Stimulated activated CD8-positive, alpha-beta memory T cell treated with anti-CD3 and anti-CD28 coated beads, Interleukin-15, amount 100 ng/mL, for 24 hours (primary cell): ENCODE measurements around the gene RANBP10.
"Not testable (repeated sequence)": the region's sequence is repeated elsewhere in the genome, so short reads cannot be mapped to it uniquely, and the experiment has no call there.

Experiments
- DNase-seq: peaks from one replicate; pipeline ENCODE4 v3.0.0-alpha.2; 2020; ENCODE audit warnings: low read depth

The RANBP10 gene

DNA sequence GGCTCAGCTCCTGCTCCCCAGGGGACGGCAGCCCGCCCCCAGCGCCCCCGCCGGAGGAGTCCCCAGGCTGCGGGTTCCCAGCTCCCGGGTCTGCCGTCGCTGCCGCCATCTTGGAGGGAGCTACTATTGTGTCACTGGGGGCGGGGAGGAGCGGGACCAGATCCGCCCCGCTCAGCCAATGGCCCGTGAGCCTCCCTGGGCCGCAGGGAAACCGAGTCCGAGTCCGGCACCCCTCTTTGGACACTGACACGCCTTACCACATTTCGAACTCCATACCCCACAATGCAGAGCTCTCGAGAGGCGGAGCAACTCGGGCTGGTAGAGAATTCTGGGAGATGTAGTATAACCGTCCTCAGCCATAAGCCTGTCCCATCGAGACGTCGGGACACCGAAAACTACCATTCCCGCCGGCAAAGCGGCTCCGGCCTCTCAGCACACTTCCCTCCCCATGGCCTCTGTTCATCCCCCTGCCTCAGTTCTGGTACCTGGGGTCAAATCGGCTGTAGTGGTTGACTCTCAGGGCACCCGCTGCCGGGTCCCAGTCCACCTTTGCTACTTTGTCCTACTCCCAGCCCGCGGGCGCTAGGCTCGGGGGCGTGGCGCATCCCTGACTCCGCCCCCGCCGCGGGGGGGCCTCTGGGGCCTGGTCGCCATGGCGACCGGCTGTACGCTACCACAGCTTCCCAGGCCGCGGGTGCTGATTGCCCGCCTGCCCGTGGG, at the start of gene RANBP10, which contains the start of gene TSNAXIP1:
Gene RANBP10, minus strand, starts transcription at position 133 of the 720 bp plus-strand sequence. Its CDS starts 24 bp downstream, at position 109.
Gene TSNAXIP1, plus strand, starts transcription at position 462 of the 720 bp plus-strand sequence. CDS start 261 bp downstream, outside the sequence.
- peak; percentile 77 for DNase-seq

DNA sequence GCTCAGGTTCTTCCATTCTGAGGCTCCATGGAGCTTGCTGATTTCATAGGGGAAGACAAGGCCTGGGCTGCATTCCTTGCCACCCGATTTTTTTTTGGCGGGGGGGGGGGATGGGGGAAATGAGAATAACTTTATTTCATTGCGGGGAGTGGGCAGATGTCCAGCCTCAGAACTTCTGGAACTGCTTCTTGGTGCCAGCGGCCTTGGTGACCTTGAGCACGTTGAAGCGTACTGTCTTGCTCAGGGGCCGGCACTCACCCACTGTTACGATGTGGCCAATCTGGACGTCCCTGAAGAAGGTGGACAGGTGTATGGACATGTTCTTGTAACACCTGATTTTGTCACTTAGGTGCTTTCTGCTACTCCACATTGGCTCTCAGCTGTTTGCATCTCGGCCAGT, 49.4 kb upstream of the RANBP10 start:
- DNase-seq = no peak

- no peak for DNase-seq
Measured at GRCh38 chr16:67853670-67854069, 47.3 kb upstream of the RANBP10 start.

DNA sequence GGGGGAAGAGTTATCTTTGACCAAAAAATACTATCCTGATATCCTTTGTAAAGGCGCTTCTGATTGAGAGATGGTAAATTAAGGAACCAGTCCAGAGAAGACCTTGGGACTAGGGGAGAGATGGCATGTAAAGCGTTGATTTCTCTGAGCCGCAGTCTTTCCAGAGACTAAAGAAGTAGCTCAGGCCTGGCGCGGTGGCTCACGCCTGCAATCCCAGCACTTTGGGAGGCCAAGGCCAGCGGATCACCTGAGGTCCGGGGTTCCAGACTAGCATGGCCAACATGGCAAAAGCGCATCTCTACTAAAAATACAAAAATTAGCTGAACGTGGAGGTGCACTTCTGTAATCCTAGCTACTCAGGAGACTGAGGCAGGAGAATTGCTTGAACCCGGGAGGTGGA, 41.8 kb upstream of the RANBP10 start:
- DNase-seq = no peak

GRCh38 chr16:67847064-67847861, 40.9 kb upstream of the RANBP10 start, which contains the start of gene CENPT:
Gene CENPT (minus strand): TSS chr16:67847693. CDS start chr16:67833859, 13,834 bp downstream.
- peak; percentile 11 for DNase-seq

DNA sequence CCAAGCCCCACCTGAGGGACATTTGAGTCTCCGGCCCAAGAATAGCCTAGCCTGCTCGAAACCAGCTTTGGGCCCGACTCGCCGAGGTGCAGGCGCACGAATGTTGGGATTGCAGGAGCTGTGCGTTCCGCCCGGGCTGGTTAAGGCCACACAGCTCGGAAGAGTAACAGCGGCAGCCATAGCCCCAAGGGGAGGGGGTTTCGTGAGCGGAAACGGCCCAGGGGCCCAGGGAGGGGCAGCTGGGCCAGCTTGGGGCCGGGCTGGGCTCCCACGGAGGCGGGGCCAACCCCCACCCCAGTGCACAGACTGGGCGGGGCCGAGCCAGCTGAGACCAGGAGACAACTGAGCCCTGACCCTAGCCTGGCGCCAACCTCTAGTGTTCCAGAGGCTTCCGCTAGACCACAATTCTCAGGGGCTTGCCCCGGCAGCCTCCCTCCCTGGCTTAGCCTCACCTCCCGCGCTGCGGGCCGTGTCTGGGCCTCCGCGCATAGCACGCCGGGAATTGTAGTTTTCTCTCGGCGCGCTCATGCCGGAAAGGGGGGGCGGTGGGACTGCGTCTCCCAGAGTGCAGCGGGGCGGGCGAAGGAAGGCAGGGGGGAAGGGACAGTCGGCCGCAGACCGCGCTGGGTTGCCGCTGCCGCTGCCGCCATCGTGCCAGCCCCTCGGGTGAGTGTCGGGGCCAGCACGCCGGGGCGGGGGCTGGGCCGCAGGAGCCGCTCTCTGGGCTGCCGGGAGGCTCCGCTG, 40.1 kb upstream of the RANBP10 start, which contains the start of gene NUTF2:
Gene NUTF2, plus strand, starts transcription at position 614 of the 744 bp plus-strand sequence. CDS start 18,198 bp downstream, outside the sequence.
- DNase-seq = peak; percentile 83

DNA sequence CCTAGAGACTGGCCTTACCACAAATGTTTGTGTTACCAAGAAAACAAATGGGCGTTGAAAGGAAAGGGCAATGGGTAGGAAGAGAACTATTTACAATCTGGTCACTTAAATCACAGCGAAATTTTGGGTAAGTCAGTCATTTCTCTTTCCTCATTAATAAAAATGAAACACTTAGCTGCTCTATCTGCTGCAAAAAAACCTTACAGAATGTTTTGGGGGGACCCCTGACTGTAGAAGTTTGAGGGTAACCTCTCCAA, 39.6 kb upstream of the RANBP10 start:
- DNase-seq = no peak

GRCh38 chr16:67845291-67846062, 39.1 kb upstream of the RANBP10 start:
- DNase-seq = no peak

DNA sequence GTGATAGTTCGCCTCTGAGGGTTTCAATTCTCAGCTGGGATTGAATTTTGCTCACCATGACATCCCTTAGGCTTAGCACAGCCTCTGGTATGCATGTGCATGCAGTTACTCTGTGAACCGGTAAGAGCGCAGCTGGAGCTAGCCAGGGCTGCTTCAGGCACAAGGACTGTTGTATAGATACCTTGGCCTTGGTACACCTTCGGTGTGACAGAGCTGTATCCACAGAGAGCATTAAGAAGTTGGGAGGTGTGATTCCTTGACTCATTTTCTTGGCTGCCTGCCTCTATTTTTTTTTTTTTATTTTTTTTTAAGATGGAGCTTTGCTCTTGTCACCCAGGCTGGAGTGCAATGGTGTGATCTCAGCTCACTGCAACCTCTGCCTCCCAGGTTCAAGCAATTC, 38.1 kb upstream of the RANBP10 start:
- no peak for DNase-seq

- no peak for DNase-seq
Measured at GRCh38 chr16:67843343-67843765, 37.0 kb upstream of the RANBP10 start.

GRCh38 chr16:67842509-67843342, 36.4 kb upstream of the RANBP10 start:
- peak; percentile 21 for DNase-seq

DNA sequence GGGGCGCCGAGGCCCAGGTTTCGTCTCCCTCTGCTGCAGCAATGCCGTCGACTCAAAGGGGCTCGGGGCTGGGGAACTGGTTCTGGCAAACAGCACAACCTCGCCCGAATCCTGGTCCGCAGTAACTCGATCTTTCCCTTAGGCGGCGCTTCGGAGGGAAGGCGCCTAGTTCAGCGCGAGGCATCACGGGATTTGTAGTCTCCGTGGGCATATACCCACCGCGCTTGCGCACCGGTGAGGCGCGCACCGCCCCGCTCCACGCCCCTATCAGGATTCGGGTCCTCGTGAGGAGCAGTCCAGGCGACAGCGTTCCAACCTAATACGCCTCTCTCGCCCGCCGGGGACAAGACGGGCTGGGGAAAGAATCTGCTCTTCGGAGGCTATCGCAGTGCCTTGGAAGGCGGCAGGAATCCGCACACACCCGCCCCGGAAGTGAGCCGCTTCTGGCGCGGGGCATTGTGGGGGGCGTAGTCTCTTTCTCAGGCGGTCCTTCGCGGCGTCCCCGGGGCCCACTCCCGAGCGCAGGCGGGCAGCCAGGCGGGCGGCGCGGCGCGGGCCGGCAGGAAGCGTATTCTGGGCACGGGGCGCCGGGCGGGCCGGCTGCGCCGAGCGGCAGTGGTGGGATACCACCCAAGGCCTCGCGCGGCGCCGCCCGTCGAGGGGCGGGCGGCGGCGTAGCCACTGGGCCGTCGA, 35.6 kb upstream of the RANBP10 start, which contains the start of gene THAP11:
Gene THAP11, plus strand, starts transcription at position 505 of the 693 bp plus-strand sequence. CDS start 235 bp downstream, outside the sequence.
- DNase-seq = peak; percentile 83

GRCh38 chr16:67841198-67841815, 34.9 kb upstream of the RANBP10 start:
- DNase-seq = no peak

DNA sequence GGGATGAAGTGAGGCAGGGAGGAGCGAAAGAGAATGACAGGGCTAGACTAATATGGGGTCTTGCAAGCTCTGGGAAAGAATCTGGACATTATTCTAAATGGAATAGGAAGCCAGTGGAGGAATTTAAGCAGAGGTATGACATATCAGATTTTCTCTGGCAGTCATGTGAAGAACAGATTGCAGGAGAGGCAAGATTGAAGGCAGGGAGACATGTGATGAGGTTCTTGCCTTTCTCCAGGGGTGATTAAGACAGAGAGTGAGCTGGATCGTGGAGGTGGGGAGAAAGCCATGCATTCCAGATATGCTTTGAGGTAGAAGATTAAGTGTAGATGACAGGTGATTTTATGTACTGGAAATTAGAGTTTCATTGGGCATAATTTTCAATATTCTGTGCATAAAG, 31.5 kb upstream of the RANBP10 start:
- no peak for DNase-seq

DNA sequence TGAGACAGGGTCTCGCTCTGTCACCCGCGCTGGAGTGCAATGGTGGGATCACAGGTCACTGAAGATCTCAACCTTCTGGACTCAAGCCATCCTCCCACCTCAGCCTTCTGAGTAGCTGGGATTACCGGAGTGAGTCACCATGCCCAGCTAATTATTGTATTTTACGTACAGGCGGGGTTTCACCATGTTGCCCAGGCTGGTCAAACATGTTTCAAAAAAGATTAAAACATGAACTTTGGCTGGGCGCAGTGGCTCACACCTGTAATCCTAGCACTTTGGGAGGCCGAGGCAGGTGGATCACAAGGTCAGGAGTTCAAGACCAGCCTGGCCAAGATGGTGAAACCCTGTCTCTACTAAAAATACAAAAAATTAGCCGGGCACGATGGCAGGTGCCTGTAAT, 30.8 kb upstream of the RANBP10 start:
- DNase-seq = not testable (repeated sequence)

DNA sequence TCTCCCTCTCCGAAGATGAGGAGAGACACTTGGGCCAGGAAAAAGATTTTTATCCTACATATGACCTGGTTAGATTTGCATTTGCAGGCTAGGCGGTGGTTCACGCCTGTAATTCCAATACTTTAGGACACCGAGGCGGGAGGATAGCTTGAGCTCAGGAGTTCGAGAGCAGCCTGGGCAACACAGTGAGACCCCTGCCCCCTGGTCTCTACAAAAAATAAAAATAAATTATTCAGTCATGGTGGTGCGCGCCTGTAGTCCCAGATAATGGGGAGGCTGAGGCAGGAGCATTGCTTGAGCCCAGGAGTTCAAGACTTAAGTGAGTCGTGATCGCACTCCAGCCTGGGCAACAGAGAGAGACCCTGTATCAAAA, 27.9 kb upstream of the RANBP10 start:
- no peak for DNase-seq

GRCh38 chr16:67833415-67834241, 27.3 kb upstream of the RANBP10 start:
- peak; percentile 80 for DNase-seq

- no peak for DNase-seq
Measured at GRCh38 chr16:67833030-67833414, 26.7 kb upstream of the RANBP10 start.

GRCh38 chr16:67828651-67829050, 22.3 kb upstream of the RANBP10 start:
- DNase-seq = no peak
